ENCODE results near the gene NLGN4Y.

GRCh38 chrY:14763600-14763999 is 239.3 kb downstream of the NLGN4Y start:
- TF ChIP-seq ATF3 (CRISPR knock-in tag; conservative IDR thresholded peaks at IDR 0.05) (no peak), JUN (CRISPR knock-in tag; IDR thresholded peaks at IDR 0.05) (no peak)
